ENCODE data around the gene MEAF6.

- TF ChIP-seq CTCF (conservative IDR thresholded peaks at IDR 0.05 in 1 of 2, IDR thresholded peaks at IDR 0.05 in 1 of 2; ENCODE audit: low read depth in 1 of 2, low read length in 2 of 2): no peak
- no peak for TF ChIP-seq EZH2 (IDR thresholded peaks at IDR 0.05; ENCODE audit: low read length, missing control alignments)
These were observed 59.0 kb downstream of the MEAF6 start for GRCh38 chr1:37455516-37455915.

Data from fibroblast of lung (primary cell).